HG02840 (cell line): ENCODE measurements around the gene ABCB9.
"Not testable (repeated sequence)": the region's sequence is repeated elsewhere in the genome, so short reads cannot be mapped to it uniquely, and the experiment has no call there.

ENCODE experiments used
- ATAC-seq: cut with Tn5 transposase; IDR thresholded peaks from one replicate; pipeline ENCODE4 v1.9.1; 2021; ENCODE audit warnings: mild to moderate bottlenecking, moderate library complexity, moderate number of reproducible peaks; ENCODE audit not compliant: unreplicated experiment, low FRiP score

ABCB9 gene

GRCh38 chr12:122944605-122945592, 21.4 kb downstream of the ABCB9 start:
- no peak for ATAC-seq

- ATAC-seq, result no peak
Observed at GRCh38 chr12:122943196-122943595, 23.1 kb downstream of the ABCB9 start.

GRCh38 chr12:122942637-122943036, 23.6 kb downstream of the ABCB9 start:
- no peak for ATAC-seq

- ATAC-seq, result not testable (repeated sequence)
Observed at GRCh38 chr12:122941351-122941750, 24.9 kb downstream of the ABCB9 start.

GRCh38 chr12:122939125-122939524, 27.1 kb downstream of the ABCB9 start:
- no peak for ATAC-seq

- no peak for ATAC-seq
Observed at GRCh38 chr12:122937622-122938091, 28.6 kb downstream of the ABCB9 start.

- ATAC-seq, result no peak
Observed at GRCh38 chr12:122935318-122935717, 30.9 kb downstream of the ABCB9 start.

- no peak for ATAC-seq
Observed at GRCh38 chr12:122934722-122935121, 31.5 kb downstream of the ABCB9 start.

- ATAC-seq, result no peak
Observed at GRCh38 chr12:122932207-122932606, 34.1 kb downstream of the ABCB9 start.

- ATAC-seq, result no peak
Observed at GRCh38 chr12:122929812-122930211, 36.5 kb downstream of the ABCB9 start.

- no peak for ATAC-seq
Observed at GRCh38 chr12:122929148-122929538, 37.1 kb downstream of the ABCB9 start.

- no peak for ATAC-seq
Observed at GRCh38 chr12:122928404-122929147, 37.7 kb downstream of the ABCB9 start.

GRCh38 chr12:122927756-122928403, 38.4 kb downstream of the ABCB9 start:
- no peak for ATAC-seq

- no peak for ATAC-seq
Observed at GRCh38 chr12:122921917-122922316, 44.3 kb downstream of the ABCB9 start.

GRCh38 chr12:122920687-122921086, 45.6 kb downstream of the ABCB9 start:
- no peak for ATAC-seq

GRCh38 chr12:122918827-122919226, 47.4 kb downstream of the ABCB9 start:
- ATAC-seq, result no peak

GRCh38 chr12:122917507-122918121, 48.6 kb downstream of the ABCB9 start:
- no peak for ATAC-seq

GRCh38 chr12:122909442-122910288, 56.6 kb downstream of the ABCB9 start:
- ATAC-seq, result no peak

GRCh38 chr12:122908915-122909314, 57.3 kb downstream of the ABCB9 start:
- ATAC-seq, result no peak
